ENCODE measurements around the gene TSPAN12. TPM values are rescaled to one million over a fixed set of nuclear protein-coding genes. Genes with fewer than 3 reads are reported as not detected.

Gene TSPAN12
- total RNA-seq, 1 donor from 2014 or later: 16.3 TPM

- peaks cover 9% of the 10 kb centered on the region for H3K4me1 Mint-ChIP-seq (ENCODE audit: unreplicated experiment)
- H3K9me3 Mint-ChIP-seq: peaks cover 5% of the 10 kb centered on the region
- no peak for TF ChIP-seq CTCF (conservative IDR thresholded peaks at IDR 0.05)
- H3K27ac Mint-ChIP-seq: no peak overlapping the region
- DNase-seq (ENCODE audit: extremely low spot score, unreplicated experiment): no peak
- H3K27me3 Mint-ChIP-seq: no peaks in the 10 kb centered on the region
- H3K4me3 Mint-ChIP-seq: no peak overlapping the region
- peaks cover 41% of the 10 kb centered on the region for H3K36me3 Mint-ChIP-seq
These were observed 25.1 kb downstream of the TSPAN12 start for GRCh38 chr7:120832803-120833202.

GRCh38 chr7:120831260-120831659, 26.7 kb downstream of the TSPAN12 start:
- Mint-ChIP-seq H3K4me3 (no peak overlapping the region), H3K4me1 (ENCODE audit: unreplicated experiment) (peaks cover 9% of the 10 kb centered on the region), H3K27ac (no peak overlapping the region), H3K27me3 (no peaks in the 10 kb centered on the region), H3K36me3 (peaks cover 34% of the 10 kb centered on the region), H3K9me3 (peaks cover 5% of the 10 kb centered on the region)
- DNase-seq (ENCODE audit: extremely low spot score, unreplicated experiment): no peak
- no peak for TF ChIP-seq CTCF (conservative IDR thresholded peaks at IDR 0.05)

DNA sequence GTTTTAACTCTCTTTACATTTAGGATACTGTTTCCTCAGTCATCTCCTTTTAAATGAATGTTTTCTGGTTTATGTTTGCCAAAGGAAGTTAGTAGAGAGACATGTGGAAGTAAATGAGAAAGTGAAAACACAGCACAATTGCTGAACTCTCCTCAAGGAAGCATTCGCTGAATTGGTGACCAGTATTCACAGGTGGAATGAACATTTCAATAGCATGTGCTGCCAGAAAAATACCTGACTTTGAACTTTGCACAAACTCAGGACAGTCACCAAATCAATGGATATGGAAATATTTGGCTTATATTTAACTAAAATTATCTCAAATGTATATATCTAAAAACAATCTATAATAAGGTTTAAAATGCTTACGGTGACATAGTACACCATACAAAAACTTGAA, 28.5 kb downstream of the TSPAN12 start:
- DNase-seq (ENCODE audit: extremely low spot score, unreplicated experiment): no peak
- TF ChIP-seq CTCF (conservative IDR thresholded peaks at IDR 0.05): no peak
- peaks cover 5% of the 10 kb centered on the region for H3K4me1 Mint-ChIP-seq (ENCODE audit: unreplicated experiment)
- H3K9me3 Mint-ChIP-seq: peaks cover 5% of the 10 kb centered on the region
- H3K27ac Mint-ChIP-seq: no peak overlapping the region
- no peak overlapping the region for H3K4me3 Mint-ChIP-seq
- H3K36me3 Mint-ChIP-seq: peaks cover 23% of the 10 kb centered on the region
- H3K27me3 Mint-ChIP-seq: no peaks in the 10 kb centered on the region

GRCh38 chr7:120828528-120828927, 29.4 kb downstream of the TSPAN12 start:
- H3K9me3 Mint-ChIP-seq: peaks cover 5% of the 10 kb centered on the region
- no peaks in the 10 kb centered on the region for H3K27me3 Mint-ChIP-seq
- TF ChIP-seq CTCF (conservative IDR thresholded peaks at IDR 0.05): no peak
- H3K27ac Mint-ChIP-seq: no peak overlapping the region
- H3K4me1 Mint-ChIP-seq (ENCODE audit: unreplicated experiment): peaks cover 5% of the 10 kb centered on the region
- H3K36me3 Mint-ChIP-seq: peaks cover 23% of the 10 kb centered on the region
- DNase-seq (ENCODE audit: extremely low spot score, unreplicated experiment): no peak
- no peak overlapping the region for H3K4me3 Mint-ChIP-seq

GRCh38 chr7:120827371-120828118, 30.4 kb downstream of the TSPAN12 start:
- Mint-ChIP-seq H3K9me3 (peaks cover 5% of the 10 kb centered on the region), H3K27me3 (no peaks in the 10 kb centered on the region), H3K4me3 (no peak overlapping the region), H3K4me1 (ENCODE audit: unreplicated experiment) (peaks cover 5% of the 10 kb centered on the region), H3K27ac (no peak overlapping the region), H3K36me3 (peaks cover 27% of the 10 kb centered on the region)
- no peak for TF ChIP-seq CTCF (conservative IDR thresholded peaks at IDR 0.05)
- no peak for DNase-seq (ENCODE audit: extremely low spot score, unreplicated experiment)
